PC-3 (cell line): ENCODE data around the gene VRK3. TPM values are rescaled to one million over a fixed set of nuclear protein-coding genes. Genes with fewer than 3 reads are reported as not detected.

Experiments
- ATAC-seq: fragments of 200-7000 bp; cut with Tn5 transposase; 2 replicates; pipeline ENCODE4 v1.9.1; 2020; ENCODE audit warnings: mild to moderate bottlenecking, moderate library complexity
- BruUV-seq: library from RNA; stranded (reverse); fragments of 400-500 nt; replicated peaks from 2 replicates; lab custom pipeline; 2021; lab: Mats Ljungman, UMichigan
- CTCF ChIA-PET: fragments of 300-600 bp; sonication (Branson Sonifier 250); formaldehyde crosslinking; loops from one replicate; lab custom pipeline; 2022; ENCODE audit warnings: antibody characterized with exemption; lab: Charles Lee
- POLR2A ChIA-PET: fragments of 300-600 bp; sonication (Branson Sonifier 250); formaldehyde crosslinking; loops from one replicate; lab custom pipeline; 2022; ENCODE audit warnings: antibody characterized with exemption; ENCODE audit not compliant: unreplicated experiment; lab: Charles Lee
- DNase-seq: peaks from one replicate; pipeline ENCODE4 v3.0.0-alpha.2; 2015
- H2AFZ ChIP-seq: fragments of 300-600 bp; sonication (generic); 2 replicates; pipeline ENCODE4 v1.6.0; 2016; ENCODE audit warnings: antibody characterized with exemption, low read length
- H3F3A ChIP-seq: fragments of 300-600 bp; sonication (generic); one replicate; pipeline ENCODE4 v1.6.0; 2017; ENCODE audit warnings: antibody characterized with exemption, low read length, control low read depth, mild to moderate bottlenecking; ENCODE audit not compliant: unreplicated experiment
- H3K27ac ChIP-seq: fragments of 300-600 bp; sonication (generic); 2 replicates; pipeline ENCODE4 v1.5.1; 2016; ENCODE audit warnings: mild to moderate bottlenecking, low read length
- H3K27me3 ChIP-seq: fragments of 300-600 bp; sonication (generic); 2 replicates; pipeline ENCODE4 v1.6.1; 2016; ENCODE audit warnings: low read length, mixed read lengths
- H3K36me3 ChIP-seq: fragments of 300-600 bp; sonication (generic); 2 replicates; pipeline ENCODE4 v1.6.1; 2016; ENCODE audit warnings: low read depth, mixed run types, low read length, mixed read lengths
- H3K4me1 ChIP-seq: fragments of 300-600 bp; sonication (generic); 2 replicates; pipeline ENCODE4 v1.5.1; 2016; ENCODE audit warnings: low read length; ENCODE audit not compliant: insufficient read depth
- H3K4me2 ChIP-seq: fragments of 300-600 bp; sonication (generic); 2 replicates; pipeline ENCODE4 v1.6.0; 2016; ENCODE audit warnings: low read length
- H3K4me3 ChIP-seq: fragments of 300-600 bp; sonication (generic); 2 replicates; pipeline ENCODE4 v1.5.1; 2016; ENCODE audit warnings: mild to moderate bottlenecking, low read length, mixed read lengths
- H3K79me2 ChIP-seq: fragments of 300-600 bp; sonication (generic); 2 replicates; pipeline ENCODE4 v1.6.1; 2017; ENCODE audit warnings: low read length, mixed read lengths
- H3K9ac ChIP-seq: fragments of 300-600 bp; sonication (generic); 2 replicates; pipeline ENCODE4 v1.6.0; 2016; ENCODE audit warnings: mild to moderate bottlenecking, low read length
- H3K9me2 ChIP-seq: fragments of 300-600 bp; sonication (generic); replicated peaks from 2 replicates; pipeline ENCODE4 v1.6.1; 2016; ENCODE audit warnings: mixed run types, low read length, mixed read lengths
- H3K9me3 ChIP-seq: fragments of 300-600 bp; sonication (generic); 2 replicates; pipeline ENCODE4 v1.6.1; 2016; ENCODE audit warnings: low read length, mixed read lengths
- H4K20me1 ChIP-seq: fragments of 300-600 bp; sonication (generic); 2 replicates; pipeline ENCODE4 v1.6.1; 2016; ENCODE audit warnings: low read length, mixed read lengths
- EZH2 ChIP-seq: fragments of 300-600 bp; sonication (generic); IDR thresholded peaks from one replicate; pipeline ENCODE4 v1.6.1; 2017; ENCODE audit warnings: antibody characterized with exemption, mild to moderate bottlenecking, low read length; ENCODE audit not compliant: unreplicated experiment
- EZH2phosphoT487 ChIP-seq: fragments of 300-600 bp; sonication (generic); IDR thresholded peaks from 2 replicates; pipeline ENCODE4 v1.6.1; 2018; ENCODE audit warnings: mild to moderate bottlenecking, antibody characterized with exemption, low read length, borderline replicate concordance
- intact Hi-C: fragments of 100-400 bp; cut with micrococcal nuclease; formaldehyde crosslinking; loops from 2 replicates; pipeline ENCODE4 v1.9.0; 2023
- total RNA-seq: library from RNA; depleted of rRNA; stranded (reverse); fragments of >200 nt; gene quantifications from 2 replicates; pipeline ENCODE4 v1.2.3, GENCODE V29; 2014
- TF ChIP-seq, protein P1 (sequence below): fragments of 300-600 bp; sonication (generic); conservative IDR thresholded peaks from 2 replicates; pipeline ENCODE4 v1.5.1; 2017; ENCODE audit warnings: antibody characterized with exemption, low read depth, mild to moderate bottlenecking, low read length

VRK3 gene
- total RNA-seq, 1 experiment from 2014 or later, result 36.3 TPM

DNA sequence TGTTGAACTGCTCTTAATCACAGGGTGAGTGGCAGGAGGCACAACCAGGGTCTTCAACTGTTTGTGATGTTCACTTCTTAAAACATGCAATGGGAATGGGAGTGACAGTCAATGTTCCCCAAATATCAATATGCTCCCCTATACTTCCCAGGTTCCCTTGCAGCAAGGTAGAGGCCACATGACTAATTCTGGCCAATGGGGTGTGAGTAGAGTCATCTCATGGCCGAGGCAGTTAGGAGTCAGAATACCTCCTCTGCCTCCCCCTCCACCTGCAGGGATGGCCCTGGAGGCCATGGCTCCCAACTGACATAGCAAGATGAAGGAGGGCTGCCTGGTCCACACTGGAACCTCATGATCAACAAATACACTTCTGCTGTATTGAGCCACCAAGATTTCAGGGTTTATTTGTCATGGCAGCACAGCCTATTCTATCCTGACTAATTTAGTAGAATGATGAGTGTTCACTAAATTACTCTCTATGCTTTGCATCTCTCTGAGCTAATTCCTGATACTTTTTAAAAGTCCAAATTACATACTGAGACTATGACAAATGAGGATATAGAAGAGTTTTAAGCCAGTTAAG lies 8.9 kb downstream of the VRK3 start:
- Histone ChIP-seq H3K27me3 (no peaks in the 10 kb centered on the region), H3F3A (no peaks in the 10 kb centered on the region), H3K36me3 (peaks cover 49% of the 10 kb centered on the region), H3K4me2 (no peak overlapping the region), H3K9me3 (no peaks in the 10 kb centered on the region), H3K27ac (no peak overlapping the region), H3K9me2 (no peaks in the 10 kb centered on the region), H3K4me3 (no peak overlapping the region), H3K9ac (no peak overlapping the region), H3K79me2 (peaks cover 7% of the 10 kb centered on the region), H3K4me1 (peaks cover 11% of the 10 kb centered on the region; the same call in 1 of the 2 replicates), H4K20me1 (no peaks in the 10 kb centered on the region), H2AFZ (no peak overlapping the region)
- BruUV-seq, result no TSS peak
- intact Hi-C loops, result no loop called here
- ATAC-seq (no peak), DNase-seq (no peak)
- POLR2A ChIA-PET, result no interaction called here
- CTCF ChIA-PET, result no interaction called here
- TF ChIP-seq, protein P1, sequence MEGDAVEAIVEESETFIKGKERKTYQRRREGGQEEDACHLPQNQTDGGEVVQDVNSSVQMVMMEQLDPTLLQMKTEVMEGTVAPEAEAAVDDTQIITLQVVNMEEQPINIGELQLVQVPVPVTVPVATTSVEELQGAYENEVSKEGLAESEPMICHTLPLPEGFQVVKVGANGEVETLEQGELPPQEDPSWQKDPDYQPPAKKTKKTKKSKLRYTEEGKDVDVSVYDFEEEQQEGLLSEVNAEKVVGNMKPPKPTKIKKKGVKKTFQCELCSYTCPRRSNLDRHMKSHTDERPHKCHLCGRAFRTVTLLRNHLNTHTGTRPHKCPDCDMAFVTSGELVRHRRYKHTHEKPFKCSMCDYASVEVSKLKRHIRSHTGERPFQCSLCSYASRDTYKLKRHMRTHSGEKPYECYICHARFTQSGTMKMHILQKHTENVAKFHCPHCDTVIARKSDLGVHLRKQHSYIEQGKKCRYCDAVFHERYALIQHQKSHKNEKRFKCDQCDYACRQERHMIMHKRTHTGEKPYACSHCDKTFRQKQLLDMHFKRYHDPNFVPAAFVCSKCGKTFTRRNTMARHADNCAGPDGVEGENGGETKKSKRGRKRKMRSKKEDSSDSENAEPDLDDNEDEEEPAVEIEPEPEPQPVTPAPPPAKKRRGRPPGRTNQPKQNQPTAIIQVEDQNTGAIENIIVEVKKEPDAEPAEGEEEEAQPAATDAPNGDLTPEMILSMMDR, result no peak
- no peak for TF ChIP-seq EZH2phosphoT487
- TF ChIP-seq EZH2, result no peak

DNA sequence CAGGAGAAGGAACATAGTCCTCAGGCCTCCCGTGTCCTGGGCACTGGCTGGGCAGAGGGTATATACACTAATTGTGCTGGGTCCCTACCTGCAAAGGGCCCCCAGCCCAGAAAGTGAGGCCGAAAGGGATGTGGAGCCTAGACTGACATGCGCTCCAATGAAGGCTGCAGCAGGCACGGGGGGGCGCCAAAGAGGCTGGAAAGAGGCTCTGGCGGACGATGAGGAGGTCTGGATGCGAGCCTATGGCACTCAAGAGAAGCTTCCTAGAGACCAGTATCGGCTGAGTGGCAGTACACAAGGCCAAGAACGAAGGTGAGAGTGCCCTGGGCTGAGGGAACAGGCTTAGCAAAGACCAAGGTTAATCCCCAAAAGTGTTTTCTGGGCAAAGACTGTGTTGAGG lies 16.6 kb downstream of the VRK3 start:
- Histone ChIP-seq H2AFZ (no peak overlapping the region), H3K9ac (no peak overlapping the region), H4K20me1 (peaks cover 2% of the 10 kb centered on the region; the same call in 1 of the 2 replicates), H3K9me2 (no peaks in the 10 kb centered on the region), H3K9me3 (no peaks in the 10 kb centered on the region), H3K27me3 (no peaks in the 10 kb centered on the region), H3K4me2 (no peak overlapping the region), H3F3A (peaks cover 3% of the 10 kb centered on the region), H3K27ac (no peak overlapping the region), H3K4me1 (peaks cover 17% of the 10 kb centered on the region), H3K79me2 (peaks cover under 1% of the 10 kb centered on the region; the same call in 1 of the 2 replicates), H3K36me3 (peaks cover 41% of the 10 kb centered on the region), H3K4me3 (no peak overlapping the region)
- ATAC-seq (no peak), DNase-seq (no peak)
- CTCF ChIA-PET, result no interaction called here
- BruUV-seq, result no TSS peak
- TF ChIP-seq EZH2phosphoT487 (no peak), EZH2 (no peak)
- TF ChIP-seq, protein P1, result peak; percentile 49
- intact Hi-C loops, result no loop called here
- POLR2A ChIA-PET, result no interaction called here

DNA sequence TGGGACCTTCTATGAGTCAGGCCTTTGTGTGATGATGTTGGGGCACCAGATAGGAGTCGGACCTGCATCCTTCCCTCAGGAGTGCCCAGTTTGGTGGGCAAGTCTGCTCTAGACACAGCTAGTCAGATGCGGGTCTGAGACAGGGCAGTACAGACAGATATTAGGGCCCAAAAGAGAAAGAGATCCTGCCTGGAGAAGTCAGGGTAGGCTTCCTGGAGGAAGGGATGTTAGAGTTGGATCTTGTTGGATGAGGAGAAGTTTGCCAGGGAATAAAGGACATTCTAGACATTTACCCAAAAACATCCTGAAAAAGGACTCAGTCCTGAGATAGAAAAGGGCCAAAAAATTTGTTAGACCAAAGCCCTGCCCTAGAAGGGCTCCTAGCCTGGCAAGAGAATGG lies 17.2 kb downstream of the VRK3 start:
- ATAC-seq, result no peak
- Histone ChIP-seq H3K4me3 (no peak overlapping the region), H4K20me1 (peaks cover 8% of the 10 kb centered on the region; the same call in 1 of the 2 replicates), H3K4me1 (peaks cover 22% of the 10 kb centered on the region), H3K36me3 (peaks cover 41% of the 10 kb centered on the region), H3K27ac (no peak overlapping the region), H3K9me3 (no peaks in the 10 kb centered on the region), H3K4me2 (no peak overlapping the region), H3K9ac (no peak overlapping the region), H3K9me2 (no peaks in the 10 kb centered on the region), H3F3A (peaks cover 3% of the 10 kb centered on the region), H2AFZ (no peak overlapping the region), H3K27me3 (no peaks in the 10 kb centered on the region), H3K79me2 (peaks cover 6% of the 10 kb centered on the region; the same call in 1 of the 2 replicates)
- CTCF ChIA-PET, result no interaction called here
- no peak for DNase-seq
- intact Hi-C loops, result no loop called here
- no TSS peak for BruUV-seq
- POLR2A ChIA-PET, result no interaction called here
- no peak for TF ChIP-seq EZH2phosphoT487
- no peak for TF ChIP-seq EZH2
- TF ChIP-seq, protein P1, result no peak
